ENCODE measurements around the gene ARVCF.
A peak's percentile ranks its signal among the peaks of the same experiment; 100 is the strongest.

The ARVCF gene

DNA sequence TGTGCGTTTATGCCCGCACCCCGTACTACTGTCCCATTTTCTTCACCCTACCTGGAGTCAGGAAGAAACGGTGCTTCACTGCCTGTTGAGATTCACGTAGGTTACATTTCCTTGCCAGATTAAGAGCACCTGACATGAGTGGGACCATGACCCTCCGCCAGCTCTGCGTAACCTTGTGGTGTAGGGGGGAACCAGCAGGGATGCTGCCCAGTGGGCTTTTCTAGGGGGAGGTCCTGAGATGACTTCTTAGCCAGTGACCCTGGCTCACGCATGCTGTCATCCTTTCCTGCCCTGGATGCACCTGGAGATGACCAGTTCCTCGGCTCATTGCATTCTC is 967 bp upstream of the ARVCF start:
- Histone ChIP-seq H3K4me1 (ENCODE audit: insufficient read depth, poor library complexity, severe bottlenecking) (no peaks in the 10 kb centered on the region), H3K27me3 (ENCODE audit: insufficient read depth, poor library complexity, severe bottlenecking) (no peaks in the 10 kb centered on the region), H3K9me3 (ENCODE audit: severe bottlenecking) (no peaks in the 10 kb centered on the region), H3K36me3 (ENCODE audit: low read depth) (no peaks in the 10 kb centered on the region), H3K27ac (ENCODE audit: poor library complexity, severe bottlenecking) (no peak overlapping the region), H3K4me3 (ENCODE audit: severe bottlenecking) (no peak overlapping the region)
- no peak for ATAC-seq (ENCODE audit: low read depth)
- DNase-seq (ENCODE audit: low spot score): no peak
- TF ChIP-seq, protein P1, sequence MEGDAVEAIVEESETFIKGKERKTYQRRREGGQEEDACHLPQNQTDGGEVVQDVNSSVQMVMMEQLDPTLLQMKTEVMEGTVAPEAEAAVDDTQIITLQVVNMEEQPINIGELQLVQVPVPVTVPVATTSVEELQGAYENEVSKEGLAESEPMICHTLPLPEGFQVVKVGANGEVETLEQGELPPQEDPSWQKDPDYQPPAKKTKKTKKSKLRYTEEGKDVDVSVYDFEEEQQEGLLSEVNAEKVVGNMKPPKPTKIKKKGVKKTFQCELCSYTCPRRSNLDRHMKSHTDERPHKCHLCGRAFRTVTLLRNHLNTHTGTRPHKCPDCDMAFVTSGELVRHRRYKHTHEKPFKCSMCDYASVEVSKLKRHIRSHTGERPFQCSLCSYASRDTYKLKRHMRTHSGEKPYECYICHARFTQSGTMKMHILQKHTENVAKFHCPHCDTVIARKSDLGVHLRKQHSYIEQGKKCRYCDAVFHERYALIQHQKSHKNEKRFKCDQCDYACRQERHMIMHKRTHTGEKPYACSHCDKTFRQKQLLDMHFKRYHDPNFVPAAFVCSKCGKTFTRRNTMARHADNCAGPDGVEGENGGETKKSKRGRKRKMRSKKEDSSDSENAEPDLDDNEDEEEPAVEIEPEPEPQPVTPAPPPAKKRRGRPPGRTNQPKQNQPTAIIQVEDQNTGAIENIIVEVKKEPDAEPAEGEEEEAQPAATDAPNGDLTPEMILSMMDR (IDR thresholded peaks at IDR 0.05; ENCODE audit: poor library complexity, severe bottlenecking): no peak

DNA sequence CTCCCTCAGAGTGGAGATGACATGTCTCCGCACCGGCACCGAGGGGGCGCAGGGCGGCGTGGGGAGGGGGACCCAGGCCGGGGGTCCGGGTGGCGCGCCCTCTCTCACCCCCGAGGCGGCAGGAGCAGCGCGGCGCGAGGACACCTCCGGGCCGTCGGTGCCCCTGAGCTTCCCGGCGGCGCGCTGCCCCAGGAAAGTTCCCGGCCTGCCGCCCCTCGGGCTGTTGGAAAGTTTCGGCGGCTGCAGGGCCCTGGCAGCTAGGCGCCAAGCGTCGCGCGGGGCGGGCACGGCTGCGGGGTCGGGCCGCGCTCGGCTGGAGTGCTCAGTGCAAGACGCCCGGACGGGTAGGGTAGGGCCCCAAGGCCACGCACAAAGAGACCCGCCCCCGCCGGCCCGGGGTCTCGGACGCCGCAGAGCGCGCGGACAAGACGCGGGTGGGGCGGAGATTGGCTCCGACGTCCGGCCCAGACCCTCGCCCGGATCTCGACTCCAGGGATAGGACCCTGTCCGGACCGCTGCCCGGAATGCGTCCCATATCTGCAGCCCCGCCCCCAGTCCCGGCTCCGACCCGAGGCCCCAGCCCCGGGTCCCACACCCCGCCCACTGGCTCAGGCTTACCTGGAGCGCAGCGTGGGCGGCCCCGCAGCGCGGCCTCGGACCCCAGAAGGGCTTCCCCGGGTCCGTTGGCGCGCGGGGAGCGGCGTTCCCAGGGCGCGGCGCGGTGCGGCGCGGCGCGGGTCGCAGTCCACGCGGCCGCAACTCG is 471 bp downstream of the ARVCF start:
- Histone ChIP-seq H3K4me3 (ENCODE audit: severe bottlenecking) (peak overlapping the region; percentile 81), H3K36me3 (ENCODE audit: low read depth) (no peaks in the 10 kb centered on the region), H3K9me3 (ENCODE audit: severe bottlenecking) (no peaks in the 10 kb centered on the region), H3K4me1 (ENCODE audit: insufficient read depth, poor library complexity, severe bottlenecking) (no peaks in the 10 kb centered on the region), H3K27me3 (ENCODE audit: insufficient read depth, poor library complexity, severe bottlenecking) (no peaks in the 10 kb centered on the region), H3K27ac (ENCODE audit: poor library complexity, severe bottlenecking) (no peak overlapping the region)
- peak; percentile 8; the same call in 2 of the 3 replicates for ATAC-seq (ENCODE audit: low read depth)
- DNase-seq (ENCODE audit: low spot score): no peak
- TF ChIP-seq, protein P1 (IDR thresholded peaks at IDR 0.05; ENCODE audit: poor library complexity, severe bottlenecking): no peak

DNA sequence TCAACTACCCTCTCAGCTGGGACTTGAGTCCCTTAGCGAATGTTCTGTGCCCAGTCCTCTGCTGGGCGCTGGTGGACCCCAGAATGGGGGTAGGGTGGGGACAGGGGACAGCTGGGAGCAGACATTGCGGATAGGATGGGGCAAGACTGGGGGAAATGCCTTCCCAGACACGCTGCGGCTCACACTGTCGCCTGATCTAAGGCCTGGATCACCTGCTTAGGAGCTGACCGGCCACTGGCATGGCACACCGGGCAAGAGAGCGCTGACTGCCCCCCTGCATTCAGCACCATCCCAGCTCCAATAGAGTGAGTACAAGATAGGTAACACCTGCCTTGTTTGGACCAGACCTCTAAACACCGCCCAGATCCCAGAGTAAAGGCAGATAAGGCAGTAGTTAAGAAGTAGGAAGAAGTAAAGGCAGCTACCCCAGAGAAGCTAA is 1.4 kb downstream of the ARVCF start:
- no peaks in the 10 kb centered on the region for H3K36me3 ChIP-seq (ENCODE audit: low read depth)
- DNase-seq (ENCODE audit: low spot score): no peak
- H3K4me3 ChIP-seq (ENCODE audit: severe bottlenecking): peak overlapping the region; percentile 81
- H3K27ac ChIP-seq (ENCODE audit: poor library complexity, severe bottlenecking): no peak overlapping the region
- peaks cover 8% of the 10 kb centered on the region for H3K4me1 ChIP-seq (ENCODE audit: insufficient read depth, poor library complexity, severe bottlenecking)
- TF ChIP-seq, protein P1 (IDR thresholded peaks at IDR 0.05; ENCODE audit: poor library complexity, severe bottlenecking): no peak
- H3K9me3 ChIP-seq (ENCODE audit: severe bottlenecking): peaks cover under 1% of the 10 kb centered on the region
- no peak for ATAC-seq (ENCODE audit: low read depth)
- H3K27me3 ChIP-seq (ENCODE audit: insufficient read depth, poor library complexity, severe bottlenecking): no peaks in the 10 kb centered on the region

DNA sequence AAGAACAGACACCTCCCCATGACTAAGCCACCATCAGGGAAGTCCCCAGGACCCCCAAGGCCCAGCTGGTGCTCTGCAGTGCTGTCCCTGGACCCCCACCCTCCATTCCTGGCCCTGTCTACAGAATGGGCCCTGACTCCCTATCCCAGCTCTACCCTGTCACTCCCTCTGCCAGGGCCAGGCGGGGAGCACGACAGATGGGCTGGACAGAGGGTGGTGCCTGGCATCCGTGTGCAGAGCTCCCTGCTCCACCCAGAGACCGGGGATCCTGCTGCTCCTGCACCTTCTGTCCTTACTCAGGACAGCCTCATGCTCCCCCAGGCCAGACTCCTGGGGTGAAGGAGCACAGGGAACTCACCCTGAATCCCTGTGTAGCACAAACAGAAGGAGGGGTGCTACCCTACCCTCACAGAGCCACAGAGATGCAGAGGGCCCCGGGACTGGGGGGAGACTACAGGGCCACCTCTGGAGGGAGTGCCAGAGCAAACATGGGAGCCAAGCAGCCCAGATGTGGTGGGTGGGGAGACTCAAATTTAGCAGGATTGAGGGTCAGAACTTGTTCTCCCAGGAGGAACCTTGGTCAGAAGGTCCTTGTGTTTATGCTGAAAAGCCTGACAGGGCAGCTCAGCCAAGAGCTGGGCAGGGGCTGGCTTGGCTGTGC is 2.0 kb downstream of the ARVCF start:
- peaks cover 3% of the 10 kb centered on the region for H3K9me3 ChIP-seq (ENCODE audit: severe bottlenecking)
- no peak overlapping the region for H3K27ac ChIP-seq (ENCODE audit: poor library complexity, severe bottlenecking)
- DNase-seq (ENCODE audit: low spot score) (no peak), ATAC-seq (ENCODE audit: low read depth) (no peak)
- no peaks in the 10 kb centered on the region for H3K27me3 ChIP-seq (ENCODE audit: insufficient read depth, poor library complexity, severe bottlenecking)
- TF ChIP-seq, protein P1 (IDR thresholded peaks at IDR 0.05; ENCODE audit: poor library complexity, severe bottlenecking): no peak
- no peaks in the 10 kb centered on the region for H3K36me3 ChIP-seq (ENCODE audit: low read depth)
- peaks cover 8% of the 10 kb centered on the region for H3K4me1 ChIP-seq (ENCODE audit: insufficient read depth, poor library complexity, severe bottlenecking)
- no peak overlapping the region for H3K4me3 ChIP-seq (ENCODE audit: severe bottlenecking)

All from RWPE2 (cell line).